WTC11 (cell line): ENCODE results near the gene TOP2B. TPM values are rescaled to one million over a fixed set of nuclear protein-coding genes. Genes with fewer than 3 reads are reported as not detected.

Experiments
- ATAC-seq: fragments of 200-7000 bp; cut with Tn5 transposase; 2 replicates; pipeline ENCODE4 v1.10.0; 2021; ENCODE audit warnings: mild to moderate bottlenecking, moderate library complexity
- CTCF ChIA-PET: fragments of 300-600 bp; sonication (Branson Sonifier 250); formaldehyde crosslinking; loops from one replicate; lab custom pipeline; 2021; ENCODE audit warnings: antibody characterized with exemption; lab: Charles Lee
- POLR2A ChIA-PET: fragments of 350-600 bp; sonication (Branson Sonifier 250); formaldehyde crosslinking; loops from one replicate; lab custom pipeline; 2021; ENCODE audit warnings: antibody characterized with exemption; lab: Charles Lee
- DNase-seq: peaks from one replicate; pipeline ENCODE4 v3.0.0; 2021; ENCODE audit warnings: low spot score
- H3K27ac Mint-ChIP-seq: 2 replicates; pipeline ENCODE4 v1.8.0; 2021; ENCODE audit warnings: mixed read lengths
- H3K27me3 Mint-ChIP-seq: 2 replicates; pipeline ENCODE4 v1.8.0; 2021; ENCODE audit warnings: low read depth, mild to moderate bottlenecking, moderate library complexity, mixed read lengths
- H3K36me3 Mint-ChIP-seq: 2 replicates; pipeline ENCODE4 v1.8.0; 2021; ENCODE audit warnings: mixed read lengths
- H3K4me1 Mint-ChIP-seq: 2 replicates; pipeline ENCODE4 v1.8.0; 2022; ENCODE audit warnings: mixed read lengths
- H3K4me3 Mint-ChIP-seq: 2 replicates; pipeline ENCODE4 v1.8.0; 2021; ENCODE audit warnings: mild to moderate bottlenecking, moderate library complexity, mixed read lengths
- H3K9me3 Mint-ChIP-seq: 2 replicates; pipeline ENCODE4 v1.8.0; 2021; ENCODE audit warnings: mixed read lengths
- ATF2 ChIP-seq: sonication (generic); formaldehyde crosslinking; IDR thresholded peaks from 2 replicates; pipeline ENCODE4 v1.8.1; 2022; ENCODE audit warnings: low read depth, missing genetic modification reagents, borderline replicate concordance
- ATF6 ChIP-seq: sonication (generic); formaldehyde crosslinking; IDR thresholded peaks from 2 replicates; pipeline ENCODE4 v1.8.1; 2023; ENCODE audit warnings: mild to moderate bottlenecking, missing genetic modification reagents
- CDX4 ChIP-seq: fragments of 250-450 bp; sonication (Bioruptor Pico); IDR thresholded peaks from 2 replicates; pipeline ENCODE4 v1.9.0; 2021; ENCODE audit warnings: moderate library complexity, mild to moderate bottlenecking, inconsistent platforms, borderline replicate concordance
- CREB1 ChIP-seq: sonication (generic); formaldehyde crosslinking; IDR thresholded peaks from 2 replicates; pipeline ENCODE4 v1.8.0; 2023; ENCODE audit warnings: mild to moderate bottlenecking, missing genetic modification reagents
- E2F4 ChIP-seq: sonication (generic); formaldehyde crosslinking; IDR thresholded peaks from 2 replicates; pipeline ENCODE4 v1.8.1; 2022; ENCODE audit warnings: low read depth, mild to moderate bottlenecking, moderate library complexity, missing genetic modification reagents, borderline replicate concordance
- FOXJ3 ChIP-seq: sonication (generic); formaldehyde crosslinking; IDR thresholded peaks from 2 replicates; pipeline ENCODE4 v1.9.0; 2021; ENCODE audit warnings: missing genetic modification reagents, mild to moderate bottlenecking, borderline replicate concordance
- JAZF1 ChIP-seq: fragments of 250-450 bp; sonication (Bioruptor Pico); IDR thresholded peaks from 2 replicates; pipeline ENCODE4 v1.9.0; 2021; ENCODE audit warnings: moderate library complexity, mild to moderate bottlenecking, inconsistent platforms
- MAX ChIP-seq: sonication (generic); formaldehyde crosslinking; IDR thresholded peaks from 2 replicates; pipeline ENCODE4 v1.8.0; 2022; ENCODE audit warnings: mild to moderate bottlenecking, missing genetic modification reagents
- NFATC4 ChIP-seq: fragments of 250-450 bp; sonication (Bioruptor Pico); IDR thresholded peaks from 2 replicates; pipeline ENCODE4 v1.9.0; 2021; ENCODE audit warnings: mild to moderate bottlenecking
- PRDM15 ChIP-seq: sonication (generic); formaldehyde crosslinking; IDR thresholded peaks from 2 replicates; pipeline ENCODE4 v1.8.0; 2022; ENCODE audit warnings: missing genetic modification reagents
- SMAD4 ChIP-seq: sonication (generic); formaldehyde crosslinking; IDR thresholded peaks from 2 replicates; pipeline ENCODE4 v1.8.0; 2022; ENCODE audit warnings: mild to moderate bottlenecking, missing genetic modification reagents
- SOX15 ChIP-seq: fragments of 250-450 bp; sonication (Bioruptor Pico); IDR thresholded peaks from 2 replicates; pipeline ENCODE4 v1.9.0; 2021; ENCODE audit warnings: mild to moderate bottlenecking
- SP1 ChIP-seq: sonication (generic); formaldehyde crosslinking; conservative IDR thresholded peaks from 2 replicates; pipeline ENCODE4 v1.8.1; 2022; ENCODE audit warnings: missing genetic modification reagents
- TEAD1 ChIP-seq: sonication (generic); formaldehyde crosslinking; IDR thresholded peaks from 2 replicates; pipeline ENCODE4 v1.8.0; 2022; ENCODE audit warnings: mild to moderate bottlenecking, missing genetic modification reagents
- USF1 ChIP-seq: sonication (generic); formaldehyde crosslinking; IDR thresholded peaks from 2 replicates; pipeline ENCODE4 v1.8.0; 2022; ENCODE audit warnings: mild to moderate bottlenecking, missing genetic modification reagents
- ZNF219 ChIP-seq: sonication (generic); formaldehyde crosslinking; IDR thresholded peaks from 2 replicates; pipeline ENCODE4 v1.8.0; 2023; ENCODE audit warnings: missing genetic modification reagents, mild to moderate bottlenecking, borderline replicate concordance
- ZNF232 ChIP-seq: sonication (generic); formaldehyde crosslinking; IDR thresholded peaks from 2 replicates; pipeline ENCODE4 v1.8.0; 2022; ENCODE audit warnings: mild to moderate bottlenecking, missing genetic modification reagents
- ZNF423 ChIP-seq: fragments of 250-450 bp; sonication (Bioruptor Pico); IDR thresholded peaks from 2 replicates; pipeline ENCODE4 v2.1.2; 2022; ENCODE audit warnings: mild to moderate bottlenecking, moderate library complexity
- ZNF671 ChIP-seq: fragments of 250-450 bp; sonication (Bioruptor Pico); IDR thresholded peaks from 2 replicates; pipeline ENCODE4 v1.8.0; 2021; ENCODE audit warnings: mild to moderate bottlenecking
- ZSCAN18 ChIP-seq: fragments of 250-450 bp; sonication (Bioruptor Pico); IDR thresholded peaks from 2 replicates; pipeline ENCODE4 v2.1.2; 2022; ENCODE audit warnings: mild to moderate bottlenecking, moderate library complexity
- total RNA-seq: library from RNA; stranded (reverse); gene quantifications from 3 replicates; pipeline ENCODE4 v1.2.3, GENCODE V29; 2021

The TOP2B gene
- total RNA-seq, 1 experiment from 2014 or later, result 151 TPM

- no peak overlapping the region for H3K4me3 Mint-ChIP-seq
- H3K36me3 Mint-ChIP-seq, result no peaks in the 10 kb centered on the region
- H3K27me3 Mint-ChIP-seq, result no peaks in the 10 kb centered on the region
- ATAC-seq (no peak), DNase-seq (no peak)
- TF ChIP-seq CREB1, result no peak
- H3K4me1 Mint-ChIP-seq, result peaks cover 52% of the 10 kb centered on the region
- ChIA-PET POLR2A (no interaction called here), CTCF (interaction anchor here (3.1 kb wide), 1 partner anchor 11 kb away, joined by 8 read pairs; no protein-coding TSS in a partner anchor)
- H3K27ac Mint-ChIP-seq, result no peak overlapping the region; the same call in 1 of the 2 replicates
- H3K9me3 Mint-ChIP-seq, result no peaks in the 10 kb centered on the region
Measured at GRCh38 chr3:25658836-25659235, 5.9 kb downstream of the TOP2B start.

- TF ChIP-seq SMAD4 (CRISPR knock-in tag) (no peak), ATF2 (CRISPR knock-in tag) (no peak), SOX15 (CRISPR knock-in tag) (no peak), FOXJ3 (CRISPR knock-in tag) (no peak), ZNF219 (CRISPR knock-in tag) (no peak), E2F4 (no peak), PRDM15 (no peak), ZNF232 (CRISPR knock-in tag) (no peak), USF1 (CRISPR knock-in tag) (no peak), ZNF671 (CRISPR knock-in tag) (no peak), JAZF1 (CRISPR knock-in tag) (no peak), ZSCAN18 (CRISPR knock-in tag) (no peak), ZNF423 (no peak)
- TF ChIP-seq, all 79 proteins: peak for 0
- no peak for DNase-seq
- H3K4me3 Mint-ChIP-seq, result no peak overlapping the region
- ChIA-PET POLR2A (interaction anchor here (0.6 kb wide), 1 partner anchor 464 kb away, joined by 4 read pairs; no protein-coding TSS in a partner anchor), CTCF (interaction anchor here (0.7 kb wide), 1 partner anchor 9 kb away, joined by 4 read pairs; no protein-coding TSS in a partner anchor)
- H3K9me3 Mint-ChIP-seq, result no peaks in the 10 kb centered on the region
- H3K4me1 Mint-ChIP-seq, result peaks cover 57% of the 10 kb centered on the region
- peak overlapping the region; percentile 51; the same call in 1 of the 2 replicates for H3K27ac Mint-ChIP-seq
- H3K27me3 Mint-ChIP-seq, result no peaks in the 10 kb centered on the region
- H3K36me3 Mint-ChIP-seq, result no peaks in the 10 kb centered on the region
- no peak for ATAC-seq
Measured at GRCh38 chr3:25657293-25657692, 7.4 kb downstream of the TOP2B start.

GRCh38 chr3:25655659-25656058, 9.0 kb downstream of the TOP2B start:
- no peak overlapping the region for H3K4me3 Mint-ChIP-seq
- no peak overlapping the region for H3K27ac Mint-ChIP-seq
- ChIA-PET POLR2A (no interaction called here), CTCF (no interaction called here)
- peaks cover 56% of the 10 kb centered on the region for H3K4me1 Mint-ChIP-seq
- peaks cover 2% of the 10 kb centered on the region; the same call in 1 of the 2 replicates for H3K9me3 Mint-ChIP-seq
- ATAC-seq (no peak), DNase-seq (no peak)
- H3K27me3 Mint-ChIP-seq, result no peaks in the 10 kb centered on the region
- H3K36me3 Mint-ChIP-seq, result peaks cover 3% of the 10 kb centered on the region
- TF ChIP-seq ZNF671 (CRISPR knock-in tag), result no peak
- TF ChIP-seq ATF6 (CRISPR knock-in tag), result no peak
- TF ChIP-seq SP1, result no peak
- TF ChIP-seq CDX4 (CRISPR knock-in tag), result no peak
- TF ChIP-seq TEAD1, result no peak
- TF ChIP-seq NFATC4 (CRISPR knock-in tag), result no peak
- no peak for TF ChIP-seq ZNF232 (CRISPR knock-in tag)
- TF ChIP-seq USF1 (CRISPR knock-in tag), result no peak
- no peak for TF ChIP-seq MAX (CRISPR knock-in tag)
